ENCODE results near the gene BTBD18. TPM values are rescaled to one million over a fixed set of nuclear protein-coding genes. Genes with fewer than 3 reads are reported as not detected.
A peak's percentile ranks its signal among the peaks of the same experiment; 100 is the strongest.

The BTBD18 gene
- total RNA-seq, result not detected in 2 replicates

GRCh38 chr11:57751676-57752253 is at the start of gene BTBD18:
BTBD18 (minus strand) TSS chr11:57751819; CDS start chr11:57751188, 631 bp downstream.
- peak; percentile 83 for DNase-seq

GRCh38 chr11:57801183-57801485 is 49.5 kb upstream of the BTBD18 start:
- DNase-seq, result peak; percentile 70

GRCh38 chr11:57800444-57801182 is 49.0 kb upstream of the BTBD18 start:
- peak; percentile 84 for DNase-seq

- peak; percentile 71 for DNase-seq
Measured at GRCh38 chr11:57798905-57799559, 47.4 kb upstream of the BTBD18 start.

GRCh38 chr11:57793351-57794115 is 41.9 kb upstream of the BTBD18 start:
- no peak for DNase-seq

GRCh38 chr11:57792870-57793269 is 41.3 kb upstream of the BTBD18 start:
- peak; percentile 59 for DNase-seq

GRCh38 chr11:57792060-57792541 is 40.5 kb upstream of the BTBD18 start:
- DNase-seq, result peak; percentile 48

GRCh38 chr11:57791321-57792059 is 39.9 kb upstream of the BTBD18 start:
- no peak for DNase-seq

- DNase-seq, result no peak
Measured at GRCh38 chr11:57788703-57789088, 37.1 kb upstream of the BTBD18 start.

GRCh38 chr11:57787920-57788702 is 36.5 kb upstream of the BTBD18 start:
- no peak for DNase-seq

GRCh38 chr11:57787006-57787604 is 35.5 kb upstream of the BTBD18 start:
- no peak for DNase-seq

- DNase-seq, result no peak
Measured at GRCh38 chr11:57786436-57786835, 34.8 kb upstream of the BTBD18 start.

GRCh38 chr11:57785072-57785471 is 33.5 kb upstream of the BTBD18 start:
- no peak for DNase-seq

- peak; percentile 58 for DNase-seq
Measured at GRCh38 chr11:57781529-57781943, 29.9 kb upstream of the BTBD18 start.

GRCh38 chr11:57779276-57779675 is 27.7 kb upstream of the BTBD18 start:
- DNase-seq, result peak; percentile 80

- DNase-seq, result peak; percentile 99
Measured at GRCh38 chr11:57778318-57779037, 26.9 kb upstream of the BTBD18 start.

GRCh38 chr11:57777969-57778317 is 26.3 kb upstream of the BTBD18 start:
- DNase-seq, result peak; percentile 77

GRCh38 chr11:57776577-57777210 is 25.1 kb upstream of the BTBD18 start:
- no peak for DNase-seq

- peak; percentile 92 for DNase-seq
Measured at GRCh38 chr11:57776031-57776521, 24.5 kb upstream of the BTBD18 start.

GRCh38 chr11:57775491-57775890 is 23.9 kb upstream of the BTBD18 start:
- DNase-seq, result peak; percentile 74

Measured in dermis blood vessel endothelial cell (primary cell).